HG02571 (cell line): ENCODE measurements around the gene CDH16.
"Not testable (repeated sequence)": the region's sequence is repeated elsewhere in the genome, so short reads cannot be mapped to it uniquely, and the experiment has no call there.

Experiments
- ATAC-seq: cut with Tn5 transposase; IDR thresholded peaks from one replicate; pipeline ENCODE4 v1.9.1; 2021; ENCODE audit warnings: mild to moderate bottlenecking, moderate library complexity; ENCODE audit not compliant: unreplicated experiment

CDH16 gene

GRCh38 chr16:66947302-66948065 is 28.8 kb upstream of the CDH16 start:
- ATAC-seq, result no peak

DNA sequence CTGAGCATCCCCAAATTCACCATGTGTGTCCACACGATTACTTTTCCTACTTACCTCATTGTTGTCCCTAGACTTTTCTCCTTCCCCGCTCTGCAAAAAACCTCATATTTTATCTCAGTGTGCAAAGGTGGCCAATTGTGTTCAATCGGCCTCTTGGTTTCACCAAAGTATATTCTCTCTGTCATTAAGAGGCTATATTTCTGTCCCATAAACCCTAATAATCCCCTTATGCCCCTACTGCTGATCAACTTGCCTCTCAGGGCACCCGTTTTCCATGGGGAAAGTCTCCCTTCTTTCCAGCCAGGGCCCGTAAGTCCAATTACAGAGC is 28.3 kb upstream of the CDH16 start:
- no peak for ATAC-seq

DNA sequence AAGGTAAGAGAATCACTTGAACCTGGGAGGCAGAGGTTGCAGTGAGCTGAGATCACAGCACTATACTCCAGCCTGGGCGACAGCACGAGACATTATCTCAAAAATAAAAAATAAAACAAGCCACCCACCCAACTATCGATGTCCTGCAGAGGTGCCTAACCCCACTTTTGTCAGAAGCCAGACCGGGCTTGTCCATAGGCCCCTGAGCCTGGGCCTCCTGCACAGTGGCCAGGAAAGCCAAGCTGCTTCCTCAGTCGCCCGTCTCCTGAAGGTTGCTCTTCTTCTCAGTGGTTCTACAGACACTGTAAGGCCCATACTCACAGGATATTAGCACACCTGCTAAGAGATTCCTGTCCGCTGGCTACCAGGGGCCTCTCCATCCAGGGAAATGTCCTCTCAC is 27.9 kb upstream of the CDH16 start:
- no peak for ATAC-seq

DNA sequence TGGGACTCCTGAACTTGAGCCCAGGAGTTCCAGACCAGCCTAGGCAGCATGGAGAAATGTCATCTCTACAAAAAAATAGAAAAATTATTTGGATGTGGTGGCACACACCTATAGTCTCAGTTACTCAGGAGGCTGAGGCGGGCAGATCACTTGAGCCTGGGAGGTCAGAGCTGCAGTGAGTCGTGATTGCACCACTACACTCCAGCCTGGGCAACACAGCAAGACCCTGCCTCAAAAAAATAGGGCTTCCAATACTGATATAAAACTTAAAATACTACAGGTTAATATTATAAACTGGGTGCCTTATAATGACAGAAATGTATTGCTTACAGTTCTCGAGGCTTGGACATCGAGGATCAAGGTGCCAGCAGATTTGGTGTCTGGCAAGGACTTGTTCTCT is 27.3 kb upstream of the CDH16 start:
- ATAC-seq, result no peak

DNA sequence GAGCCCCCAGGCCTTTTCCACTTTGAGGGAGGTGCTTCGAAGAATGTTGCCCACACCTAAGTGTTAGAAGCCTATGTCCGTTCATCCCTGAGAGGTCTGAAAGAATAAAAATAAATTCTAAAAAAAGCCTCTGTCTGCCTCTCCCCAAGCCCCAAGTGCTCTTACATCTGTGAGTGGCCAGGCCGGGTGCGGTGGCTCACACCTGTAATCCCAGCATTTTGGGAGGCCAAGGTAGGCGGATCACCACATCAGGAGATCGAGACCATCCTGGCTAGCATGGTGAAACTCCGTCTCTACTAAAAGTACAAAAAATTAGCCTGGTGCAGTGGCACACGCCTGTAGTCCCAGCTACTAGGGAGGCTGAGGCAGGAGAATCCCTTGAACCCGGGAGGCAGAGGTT is 26.3 kb upstream of the CDH16 start:
- ATAC-seq, result not testable (repeated sequence)

DNA sequence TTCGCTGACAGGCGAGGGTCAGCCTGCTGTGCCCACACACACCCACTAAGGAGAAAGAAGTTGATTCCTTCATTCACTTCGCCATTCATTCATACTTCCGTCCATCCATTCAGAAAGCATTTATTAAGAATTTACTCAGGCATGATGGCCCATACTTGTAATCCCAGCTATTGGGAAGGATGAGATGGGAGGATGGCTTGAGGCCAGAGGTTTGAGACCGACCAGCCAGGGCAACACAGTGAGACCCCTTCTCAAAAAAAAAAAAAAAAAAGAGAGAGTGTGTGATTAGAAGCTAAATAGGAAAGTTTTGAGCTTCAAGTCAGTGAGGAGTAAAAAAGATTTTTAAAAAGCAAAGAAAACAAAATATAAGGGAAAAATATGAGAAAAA is 25.4 kb upstream of the CDH16 start:
- ATAC-seq, result no peak

DNA sequence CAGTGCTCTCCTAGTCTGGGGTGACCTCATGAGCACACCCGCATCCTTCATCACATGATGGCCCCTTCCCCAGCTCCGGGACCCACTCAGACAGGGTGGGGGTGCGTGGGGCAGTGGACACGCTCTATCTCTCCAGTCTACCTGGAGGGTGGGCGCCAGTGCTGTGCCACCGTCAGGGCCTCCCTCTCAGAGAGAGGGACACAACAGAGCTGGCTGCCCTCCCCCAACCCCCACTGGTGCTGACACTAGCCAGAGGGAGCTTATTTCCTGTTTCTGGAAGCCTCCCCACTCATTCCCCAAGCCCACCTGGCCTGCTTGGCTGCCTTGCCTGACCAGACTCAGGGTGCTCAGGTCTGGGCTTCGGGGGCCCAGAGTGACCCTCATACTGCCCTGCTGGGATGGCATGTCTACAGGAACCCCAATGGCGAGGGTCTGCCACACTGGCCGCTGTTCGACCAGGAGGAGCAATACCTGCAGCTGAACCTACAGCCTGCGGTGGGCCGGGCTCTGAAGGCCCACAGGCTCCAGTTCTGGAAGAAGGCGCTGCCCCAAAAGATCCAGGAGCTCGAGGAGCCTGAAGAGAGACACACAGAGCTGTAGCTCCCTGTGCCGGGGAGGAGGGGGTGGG is 24.9 kb upstream of the CDH16 start:
- ATAC-seq, result no peak

GRCh38 chr16:66942981-66943380 is 24.3 kb upstream of the CDH16 start:
- ATAC-seq, result no peak

GRCh38 chr16:66940236-66940635 is 21.6 kb upstream of the CDH16 start:
- no peak for ATAC-seq

DNA sequence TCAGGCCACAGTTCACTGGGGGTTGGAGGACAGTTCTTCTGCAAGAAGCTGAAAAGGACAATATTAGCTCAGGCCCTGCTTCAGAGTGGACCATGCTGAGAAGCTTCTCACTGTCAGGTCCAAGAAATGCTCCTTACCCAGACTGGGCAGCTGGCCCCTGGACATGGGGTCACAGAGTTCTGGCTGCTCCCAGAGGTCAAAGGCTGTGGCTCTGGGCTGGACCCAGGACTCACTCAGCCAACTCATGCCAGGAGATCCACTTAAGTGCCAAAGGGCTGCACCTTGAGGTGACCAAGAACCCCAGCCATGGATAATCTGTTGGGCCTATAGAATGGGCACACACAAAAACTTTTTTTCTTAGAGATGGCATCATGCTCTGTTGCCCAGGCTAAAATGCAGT is 20.7 kb upstream of the CDH16 start:
- ATAC-seq, result no peak

- ATAC-seq, result no peak
These were observed 19.1 kb upstream of the CDH16 start for GRCh38 chr16:66937725-66938337.

- no peak for ATAC-seq
These were observed 18.3 kb upstream of the CDH16 start for GRCh38 chr16:66936889-66937554.

DNA sequence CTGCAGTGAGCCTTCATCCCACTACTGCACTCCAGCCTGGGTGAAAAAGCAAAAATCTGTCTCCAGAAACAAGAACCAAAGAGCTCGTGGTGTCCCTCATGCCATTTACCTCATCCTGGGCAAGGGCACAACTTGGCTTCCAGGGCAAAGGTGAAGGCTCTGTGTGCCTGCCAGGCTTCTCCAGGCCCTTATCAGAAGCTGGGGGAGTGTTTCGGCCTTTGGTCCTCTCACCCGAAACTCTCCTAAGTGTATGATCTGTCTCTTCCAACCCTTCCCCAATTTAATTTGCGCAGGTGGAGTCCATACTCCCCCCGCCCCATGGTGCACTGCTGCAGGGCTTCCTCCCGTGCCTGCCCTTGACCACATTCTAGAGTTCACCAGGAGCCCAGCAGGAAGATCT is 17.8 kb upstream of the CDH16 start:
- ATAC-seq, result no peak

DNA sequence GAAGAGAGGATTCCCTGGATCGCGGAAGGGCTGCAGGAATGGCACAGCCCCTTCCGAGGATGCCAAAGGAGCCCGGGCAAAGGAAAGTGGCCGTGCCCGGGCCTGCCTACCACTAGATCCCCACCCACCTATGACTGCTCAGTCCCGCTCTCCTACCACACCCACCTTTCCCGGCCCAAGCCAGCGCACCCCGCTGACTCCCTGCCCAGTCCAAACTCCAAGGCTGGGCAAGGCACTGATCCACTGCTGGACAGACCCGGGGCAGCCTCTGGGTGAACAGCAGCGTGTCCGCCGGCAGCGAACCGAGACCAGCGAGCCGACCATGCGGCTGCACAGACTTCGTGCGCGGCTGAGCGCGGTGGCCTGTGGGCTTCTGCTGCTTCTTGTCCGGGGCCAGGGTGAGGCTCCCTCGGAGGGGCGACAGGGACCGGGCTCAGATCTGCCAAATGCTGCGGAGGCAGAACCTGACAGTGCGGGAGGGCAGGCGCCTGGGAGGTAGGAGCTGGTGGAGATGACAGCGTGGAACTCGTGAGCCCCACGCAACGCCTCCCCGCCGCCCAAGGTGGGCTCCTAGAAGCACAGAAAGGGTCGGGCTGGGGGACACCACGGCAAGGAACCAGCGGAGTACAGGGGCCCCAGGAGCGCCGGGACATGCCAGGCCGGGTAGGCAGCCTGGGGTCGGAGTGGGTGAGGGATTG is 16.8 kb upstream of the CDH16 start, which contains the start of gene CES2:
TSS of gene CES2 (plus strand) at position 203 of the 698 bp plus-strand sequence. CDS start at position 323, 120 bp downstream.
- ATAC-seq, result no peak

DNA sequence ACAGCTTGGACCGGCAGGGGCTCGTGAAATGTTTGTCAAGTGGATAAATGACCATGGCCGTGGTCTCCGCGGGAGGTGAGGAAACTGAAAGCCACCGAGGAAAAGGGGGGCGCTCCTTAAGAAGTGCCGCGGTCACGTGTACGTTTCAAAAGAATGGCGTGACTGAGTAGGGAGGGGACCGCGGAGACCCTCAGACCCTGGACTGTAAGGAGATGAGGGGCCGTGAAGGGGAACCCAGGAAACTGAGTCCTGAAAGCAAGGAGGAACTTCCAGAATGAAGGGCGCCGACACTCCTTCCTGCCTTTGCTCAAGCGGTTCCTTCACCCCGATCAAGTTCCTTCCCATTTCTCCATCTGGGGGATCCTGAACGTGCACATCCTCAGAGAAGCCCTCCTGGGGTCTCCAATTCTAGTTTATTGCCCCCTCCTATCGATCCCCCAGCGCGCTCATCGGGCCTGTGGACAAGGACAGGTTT is 16.2 kb upstream of the CDH16 start:
- ATAC-seq, result not testable (repeated sequence)

- peak; percentile 78 for ATAC-seq
These were observed 15.6 kb upstream of the CDH16 start, which contains the start of gene CIAO2B for GRCh38 chr16:66934138-66934838. TSS of gene CIAO2B (minus strand) at chr16:66934402. CDS start at chr16:66934364, 38 bp downstream.

DNA sequence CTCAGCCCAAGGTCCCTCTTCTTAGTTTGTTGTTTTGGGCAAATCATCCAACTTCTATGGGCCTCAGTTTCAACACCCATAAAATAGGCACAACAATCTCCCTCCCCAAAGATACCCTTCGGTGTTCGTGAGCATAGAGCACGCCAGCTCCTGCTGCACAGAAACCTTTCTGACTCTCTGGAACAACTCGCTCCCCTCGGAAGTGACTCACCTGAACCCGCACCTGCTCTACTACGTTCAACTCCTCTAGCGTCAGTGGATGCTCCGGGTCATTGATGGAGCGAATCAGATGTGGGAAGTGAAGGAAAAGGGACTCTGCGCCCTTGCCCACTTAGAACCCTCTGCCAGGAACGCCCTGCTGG is 15.1 kb upstream of the CDH16 start:
- no peak for ATAC-seq

DNA sequence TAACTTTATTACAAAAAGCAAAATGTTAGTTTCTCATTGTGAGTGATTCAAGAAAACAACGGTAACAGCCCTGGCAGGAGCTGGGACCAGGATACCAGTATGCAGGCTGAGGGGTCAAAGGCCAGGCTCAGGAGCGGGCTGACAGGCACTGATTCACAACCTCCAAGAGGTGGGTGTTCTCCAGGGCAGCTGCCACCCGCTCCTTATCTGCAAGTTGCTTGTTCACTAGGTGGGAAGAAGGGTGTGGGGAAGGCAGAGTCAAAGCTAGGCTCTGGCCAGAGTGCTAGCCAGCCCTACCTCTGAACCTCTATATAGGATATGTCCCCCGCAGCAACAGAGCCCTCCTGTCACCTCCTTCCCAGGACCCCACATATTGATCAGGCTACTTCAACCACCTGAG is 13.4 kb upstream of the CDH16 start:
- no peak for ATAC-seq

- no peak for ATAC-seq
These were observed 13.0 kb upstream of the CDH16 start for GRCh38 chr16:66931665-66932064.

- no peak for ATAC-seq
These were observed 11.5 kb upstream of the CDH16 start for GRCh38 chr16:66930189-66930588.
